Lower lobe of right lung (tissue), 2 donors: ENCODE measurements around the gene HOXA6. TPM values are rescaled to one million over a fixed set of nuclear protein-coding genes. Genes with fewer than 3 reads are reported as not detected.

ENCODE experiments used
- ATAC-seq, 2 donors: fragments of 200-7000 bp; cut with Tn5 transposase; one replicate each; pipeline ENCODE4 v1.9.1; 2020 to 2022; ENCODE audit warnings: mild to moderate bottlenecking in 2 of 2, moderate library complexity in 2 of 2
- DNase-seq: peaks from one replicate; pipeline ENCODE4 v3.0.0-alpha.2; 2020
- H3K27ac ChIP-seq: fragments of 200-600 bp; one replicate; pipeline ENCODE4 v1.8.0; 2022
- H3K27me3 ChIP-seq: fragments of 200-600 bp; one replicate; pipeline ENCODE4 v1.8.0; 2022; ENCODE audit warnings: low read depth
- H3K36me3 ChIP-seq: fragments of 200-600 bp; one replicate; pipeline ENCODE4 v1.8.0; 2022; ENCODE audit warnings: mild to moderate bottlenecking
- H3K4me1 ChIP-seq: fragments of 200-600 bp; one replicate; pipeline ENCODE4 v1.8.0; 2022
- H3K4me3 ChIP-seq: fragments of 200-600 bp; one replicate; pipeline ENCODE4 v1.8.0; 2022; ENCODE audit warnings: mild to moderate bottlenecking
- H3K9me3 ChIP-seq: fragments of 200-600 bp; one replicate; pipeline ENCODE4 v1.8.0; 2022
- intact Hi-C: fragments of 100-400 bp; cut with DNase I; formaldehyde crosslinking; loops from one replicate; pipeline ENCODE4 v1.11.0; 2022
- total RNA-seq: library from RNA; stranded (reverse); fragmentation: NEBNext Ultra II Directional; extraction: Animal tissue kit (Norgen Biotek cat#: 25700); gene quantifications from one replicate; pipeline ENCODE4 v1.2.1, GENCODE V29; 2021
- TF ChIP-seq, protein P1 (sequence below): fragments of 200-600 bp; IDR thresholded peaks from one replicate; pipeline ENCODE4 v1.8.0; 2022; ENCODE audit warnings: antibody characterized with exemption, mild to moderate bottlenecking
- donor health status: DM: no; HTN: yes; CAD: no; lungs with severe emphysema.

HOXA6 gene
- total RNA-seq, 1 donor from 2014 or later: 4.6 TPM

DNA sequence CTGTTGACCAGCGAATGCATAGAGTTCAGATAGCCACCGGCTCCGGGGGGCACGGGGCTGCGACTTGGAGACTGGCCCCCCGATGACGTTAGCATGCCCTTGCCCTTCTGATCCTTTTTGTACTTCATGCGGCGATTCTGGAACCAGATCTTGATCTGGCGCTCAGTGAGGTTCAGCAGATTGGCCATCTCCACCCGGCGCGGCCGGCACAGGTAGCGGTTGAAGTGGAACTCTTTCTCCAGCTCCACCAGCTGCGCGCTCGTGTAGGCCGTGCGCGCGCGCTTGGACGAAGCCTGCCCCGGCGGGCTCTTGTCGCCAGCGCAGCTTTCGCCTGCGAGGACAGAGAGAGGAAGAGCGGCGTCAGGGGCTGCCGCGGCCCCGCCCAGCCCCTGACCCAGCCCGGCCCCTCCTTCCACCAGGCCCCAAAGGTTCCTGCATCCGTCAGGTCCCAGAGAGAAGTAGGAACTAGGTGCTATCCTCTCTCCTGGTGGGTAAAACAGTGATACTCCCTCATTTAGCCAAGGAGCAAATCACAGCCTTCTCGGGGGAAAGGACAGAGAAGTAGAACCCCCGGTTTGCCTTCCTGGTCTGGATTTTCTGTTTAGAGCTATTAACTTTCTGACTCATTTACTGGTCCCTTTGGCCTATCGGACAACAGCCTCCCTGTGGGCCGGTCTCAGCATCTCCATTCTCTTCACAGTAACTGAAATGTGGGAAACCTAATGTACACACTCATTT lies 39.0 kb downstream of the HOXA6 start:
- TF ChIP-seq, protein P1, sequence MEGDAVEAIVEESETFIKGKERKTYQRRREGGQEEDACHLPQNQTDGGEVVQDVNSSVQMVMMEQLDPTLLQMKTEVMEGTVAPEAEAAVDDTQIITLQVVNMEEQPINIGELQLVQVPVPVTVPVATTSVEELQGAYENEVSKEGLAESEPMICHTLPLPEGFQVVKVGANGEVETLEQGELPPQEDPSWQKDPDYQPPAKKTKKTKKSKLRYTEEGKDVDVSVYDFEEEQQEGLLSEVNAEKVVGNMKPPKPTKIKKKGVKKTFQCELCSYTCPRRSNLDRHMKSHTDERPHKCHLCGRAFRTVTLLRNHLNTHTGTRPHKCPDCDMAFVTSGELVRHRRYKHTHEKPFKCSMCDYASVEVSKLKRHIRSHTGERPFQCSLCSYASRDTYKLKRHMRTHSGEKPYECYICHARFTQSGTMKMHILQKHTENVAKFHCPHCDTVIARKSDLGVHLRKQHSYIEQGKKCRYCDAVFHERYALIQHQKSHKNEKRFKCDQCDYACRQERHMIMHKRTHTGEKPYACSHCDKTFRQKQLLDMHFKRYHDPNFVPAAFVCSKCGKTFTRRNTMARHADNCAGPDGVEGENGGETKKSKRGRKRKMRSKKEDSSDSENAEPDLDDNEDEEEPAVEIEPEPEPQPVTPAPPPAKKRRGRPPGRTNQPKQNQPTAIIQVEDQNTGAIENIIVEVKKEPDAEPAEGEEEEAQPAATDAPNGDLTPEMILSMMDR: peak; percentile 16
- no peaks in the 10 kb centered on the region for H3K36me3 ChIP-seq
- H3K4me3 ChIP-seq: peak overlapping the region; percentile 49
- no peaks in the 10 kb centered on the region for H3K9me3 ChIP-seq
- peaks cover 58% of the 10 kb centered on the region for H3K4me1 ChIP-seq
- peak overlapping the region; percentile 94 for H3K27ac ChIP-seq
- DNase-seq: peak; percentile 54
- intact Hi-C loops: no loop called here
- peaks cover 34% of the 10 kb centered on the region for H3K27me3 ChIP-seq
- ATAC-seq: peak; percentile 51 to 73

DNA sequence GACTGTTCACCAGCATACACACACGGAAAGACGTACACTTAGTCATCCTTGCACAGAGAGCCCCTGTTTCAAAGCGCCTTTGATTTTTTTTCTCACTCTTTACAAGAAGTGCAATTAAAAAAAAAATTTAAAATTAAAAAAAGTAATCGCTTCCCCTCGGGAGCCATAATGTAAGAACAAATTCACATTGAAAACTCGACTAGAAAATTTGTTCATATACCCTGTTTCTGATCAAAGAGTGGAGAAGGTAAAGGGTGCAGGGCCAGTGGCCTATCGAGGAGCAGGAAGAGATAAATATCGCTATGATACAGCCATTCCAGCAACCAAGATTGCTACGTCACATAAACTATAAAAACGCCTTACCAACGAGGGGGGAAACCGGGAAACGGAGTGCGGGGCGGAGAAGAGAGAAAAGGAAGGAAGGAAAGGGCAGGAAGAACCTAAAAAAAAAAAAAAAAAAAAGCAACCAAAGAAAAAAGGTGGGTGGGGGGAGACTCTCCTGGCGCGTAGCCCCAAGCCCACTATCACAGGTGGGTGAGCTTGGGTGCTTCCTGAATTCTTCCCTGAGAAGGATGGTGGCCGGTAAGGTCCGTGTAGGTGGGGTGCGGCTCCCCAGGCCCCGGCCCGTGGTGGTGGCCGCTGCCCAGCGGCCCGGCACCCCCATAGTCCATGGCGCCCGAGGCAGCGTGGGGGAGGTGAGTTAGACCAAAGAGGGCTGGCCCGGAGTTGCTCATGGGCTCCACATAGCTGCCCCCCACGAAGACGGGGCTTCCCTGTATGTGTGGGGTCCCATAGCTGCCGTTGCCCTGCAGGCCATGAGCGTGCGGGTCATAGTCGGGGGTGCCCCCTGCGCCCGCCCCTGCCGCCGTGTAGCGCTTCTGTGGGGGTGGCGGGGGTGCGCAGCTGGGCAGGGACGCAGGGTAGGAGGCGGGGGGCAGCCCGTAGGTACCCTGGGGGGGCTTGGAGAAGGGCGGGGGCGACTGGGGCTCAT lies 39.9 kb downstream of the HOXA6 start:
- TF ChIP-seq, protein P1: no peak
- DNase-seq (no peak), ATAC-seq (peak; percentile 15 to 24)
- Histone ChIP-seq H3K4me1 (peaks cover 57% of the 10 kb centered on the region), H3K27me3 (peaks cover 43% of the 10 kb centered on the region), H3K36me3 (no peaks in the 10 kb centered on the region), H3K27ac (peak overlapping the region; percentile 94), H3K4me3 (peak overlapping the region; percentile 49), H3K9me3 (no peaks in the 10 kb centered on the region)
- intact Hi-C loops: no loop called here

DNA sequence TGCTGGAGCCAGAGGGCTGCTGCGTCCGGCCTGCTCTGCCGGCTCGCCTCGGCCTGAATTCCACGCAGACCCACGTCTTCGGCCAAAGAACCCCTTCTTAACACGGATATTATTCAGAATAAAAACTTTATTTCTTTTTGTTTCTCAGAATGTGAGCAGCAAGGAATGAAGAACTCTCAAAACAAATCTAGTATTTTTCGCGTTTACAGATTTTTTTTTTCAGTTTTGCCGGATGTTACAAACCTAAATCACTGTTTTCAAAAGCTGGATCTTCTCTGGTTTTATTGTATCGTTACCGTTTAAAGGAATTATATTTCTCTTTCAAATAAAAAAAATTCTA lies 40.7 kb downstream of the HOXA6 start:
- no peak for ATAC-seq
- Histone ChIP-seq H3K4me3 (peak overlapping the region; percentile 49), H3K9me3 (no peaks in the 10 kb centered on the region), H3K4me1 (peaks cover 49% of the 10 kb centered on the region), H3K27me3 (peaks cover 48% of the 10 kb centered on the region), H3K36me3 (no peaks in the 10 kb centered on the region), H3K27ac (peak overlapping the region; percentile 94)
- no peak for DNase-seq
- TF ChIP-seq, protein P1: no peak
- intact Hi-C loops: no loop called here

DNA sequence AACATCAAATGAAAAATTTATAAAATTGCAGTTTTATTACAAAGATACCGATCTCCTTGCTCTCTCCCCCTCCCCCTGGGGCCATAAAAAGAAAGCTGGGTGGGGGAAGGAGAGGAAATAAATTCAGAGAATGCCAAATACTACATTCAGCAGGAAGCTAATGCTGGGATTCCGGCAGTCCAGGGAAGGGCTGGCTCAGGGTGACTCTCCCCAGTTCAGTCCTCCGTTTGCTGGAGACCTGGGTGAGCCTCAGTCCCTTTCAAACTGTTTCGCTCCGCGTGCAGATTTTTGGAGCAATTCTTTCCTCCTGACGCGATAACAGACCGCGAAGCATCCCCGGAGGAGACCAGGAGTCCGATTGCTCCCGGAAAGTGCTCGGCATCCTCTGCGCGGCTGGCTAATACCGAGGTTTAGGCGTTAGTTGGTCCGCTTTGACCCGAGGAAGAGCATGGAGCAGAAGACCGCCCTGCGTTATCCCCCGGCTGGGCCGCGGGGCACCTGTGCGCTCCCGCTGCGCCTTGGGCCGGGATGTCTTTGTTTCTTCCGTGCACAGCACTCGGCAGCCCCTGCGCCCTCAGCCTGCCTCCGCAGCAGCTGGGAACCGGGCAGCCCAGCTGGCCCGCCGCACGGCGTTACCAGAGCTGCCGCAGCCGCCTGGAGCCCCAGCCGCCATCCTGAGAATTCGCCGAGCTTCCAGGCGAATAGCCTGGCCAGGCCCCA lies 41.2 kb downstream of the HOXA6 start:
- TF ChIP-seq, protein P1: no peak
- H3K27ac ChIP-seq: peak overlapping the region; percentile 94
- intact Hi-C loops: no loop called here
- no peak for DNase-seq
- no peak for ATAC-seq
- no peaks in the 10 kb centered on the region for H3K9me3 ChIP-seq
- peaks cover 54% of the 10 kb centered on the region for H3K27me3 ChIP-seq
- H3K36me3 ChIP-seq: peaks cover under 1% of the 10 kb centered on the region
- H3K4me1 ChIP-seq: peaks cover 44% of the 10 kb centered on the region
- H3K4me3 ChIP-seq: peak overlapping the region; percentile 49
